ENCODE measurements around the gene ADCY7.
"Not testable (repeated sequence)": the region's sequence is repeated elsewhere in the genome, so short reads cannot be mapped to it uniquely, and the experiment has no call there.

ADCY7 gene

DNA sequence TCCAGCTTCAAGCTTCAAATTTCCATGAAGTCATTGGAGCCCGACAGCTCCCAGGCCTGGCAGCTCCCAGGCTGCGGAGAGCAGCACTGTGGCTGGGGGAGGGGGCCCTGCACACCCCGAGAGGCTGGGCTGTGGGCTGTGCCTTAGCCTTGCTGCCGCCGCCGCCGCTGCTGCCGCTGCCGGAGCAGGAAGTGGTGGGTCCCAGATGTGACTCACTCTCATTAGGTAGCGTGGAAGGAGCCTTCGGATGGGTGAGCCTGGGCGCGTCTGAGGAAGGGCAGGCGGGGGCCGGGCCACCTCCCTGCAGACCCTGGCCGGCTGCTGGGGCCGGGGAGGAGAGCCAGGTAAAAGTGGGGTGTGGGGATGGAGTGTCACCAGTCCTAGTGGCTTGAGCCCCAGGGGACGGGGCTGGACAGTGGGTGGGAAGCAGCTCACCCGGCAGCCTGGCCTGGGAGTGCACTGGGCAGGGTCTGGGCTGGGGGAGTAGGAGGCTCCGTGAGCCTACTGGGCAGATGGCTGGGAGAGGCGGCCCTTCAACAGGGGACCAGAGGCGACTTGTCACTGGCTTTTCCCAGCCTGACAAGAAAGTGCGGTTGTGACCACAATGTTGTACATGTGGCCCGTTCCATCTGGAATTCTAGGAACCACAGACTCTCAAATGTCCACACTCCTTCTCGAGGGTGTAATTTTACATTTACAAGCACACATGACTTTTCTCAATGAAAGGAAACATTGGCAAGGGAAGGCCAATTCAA is at the start of gene ADCY7:
Gene ADCY7, plus strand, starts transcription at position 215 of the 755 bp plus-strand sequence. CDS start 21,629 bp downstream, outside the sequence.
- peak; percentile 91 for DNase-seq

DNA sequence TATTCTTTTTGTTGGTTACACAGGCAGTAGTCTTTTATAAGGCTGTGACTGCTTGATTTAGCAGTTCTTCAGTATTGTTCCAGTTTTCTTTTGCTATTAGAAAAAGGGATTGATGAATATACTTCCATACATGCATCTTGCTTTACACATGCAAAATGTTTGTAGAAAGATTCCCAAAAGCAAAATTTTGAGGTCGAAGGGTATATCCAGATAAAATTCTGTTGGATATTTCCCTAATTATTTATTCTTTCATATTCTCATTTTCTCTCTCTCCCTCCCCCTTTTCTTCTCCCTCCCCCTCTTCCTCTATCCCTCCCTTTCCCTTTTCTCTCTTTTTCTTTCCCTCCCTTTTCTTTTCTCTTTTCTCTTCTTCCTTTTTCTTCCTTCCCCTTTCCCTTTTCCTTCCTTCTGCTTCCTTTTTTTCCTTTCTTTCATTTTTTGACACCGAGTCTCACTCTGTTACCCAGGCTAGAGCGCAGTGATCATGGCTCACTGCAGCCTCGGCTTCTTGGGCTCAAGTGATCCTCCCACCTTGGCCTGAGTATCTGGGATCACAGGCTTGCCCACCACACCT is 46.9 kb upstream of the ADCY7 start:
- no peak for DNase-seq

DNA sequence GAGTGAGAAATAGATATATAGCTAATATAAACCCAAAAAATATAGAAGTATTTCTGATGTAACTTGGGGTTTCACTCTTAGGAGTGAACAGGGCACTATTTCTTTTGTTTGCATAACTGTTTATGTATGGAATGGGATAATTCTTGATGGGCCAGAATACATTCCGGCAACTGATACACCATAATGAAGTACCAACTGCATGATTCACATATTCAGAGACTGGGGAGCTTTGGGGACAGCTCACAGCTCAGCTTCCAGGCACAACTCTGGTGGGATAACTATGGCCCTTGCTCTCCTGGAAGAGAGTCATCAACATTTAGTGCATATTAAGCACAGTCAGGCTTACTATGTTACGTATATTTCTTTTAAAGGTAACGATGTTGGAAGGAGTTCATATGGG is 42.1 kb upstream of the ADCY7 start:
- DNase-seq: no peak

DNA sequence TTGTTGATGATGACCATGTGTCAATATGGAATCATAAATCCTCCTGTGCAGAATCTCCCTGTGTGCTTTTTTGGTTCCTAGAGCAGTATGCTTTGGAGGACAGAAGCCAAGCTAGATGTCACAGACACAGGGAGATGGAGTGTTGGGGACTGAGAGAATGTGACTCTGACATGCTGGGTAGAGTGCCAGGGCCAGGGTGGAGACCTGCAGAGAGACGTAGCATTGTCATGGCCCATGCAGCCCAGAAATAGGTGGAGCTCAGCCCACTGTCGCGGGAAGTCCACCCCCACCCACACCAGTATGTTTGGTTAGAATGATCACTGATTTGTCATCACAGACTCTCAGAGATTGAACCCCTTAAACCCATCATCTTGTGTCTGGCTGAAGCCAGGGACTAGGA is 39.2 kb upstream of the ADCY7 start:
- DNase-seq: no peak

DNA sequence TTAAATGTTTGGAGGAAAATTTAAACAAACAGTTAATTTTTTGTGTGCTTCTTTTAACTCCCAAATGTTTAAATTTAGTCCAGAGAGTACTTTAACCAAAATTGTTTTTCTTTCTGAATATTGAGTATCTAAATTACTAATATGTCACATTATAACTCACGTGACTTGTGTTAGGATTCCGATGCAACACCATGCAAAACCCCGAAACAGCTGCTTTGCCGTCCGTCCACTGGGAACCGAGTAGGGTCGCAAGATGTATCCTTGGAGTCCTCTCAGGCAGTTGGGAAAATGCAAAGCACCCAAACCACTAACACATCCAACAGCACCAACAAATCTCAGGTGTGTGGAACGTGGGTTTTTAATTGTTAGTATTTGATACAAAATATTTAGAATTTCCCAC is 38.7 kb upstream of the ADCY7 start:
- DNase-seq: no peak

DNA sequence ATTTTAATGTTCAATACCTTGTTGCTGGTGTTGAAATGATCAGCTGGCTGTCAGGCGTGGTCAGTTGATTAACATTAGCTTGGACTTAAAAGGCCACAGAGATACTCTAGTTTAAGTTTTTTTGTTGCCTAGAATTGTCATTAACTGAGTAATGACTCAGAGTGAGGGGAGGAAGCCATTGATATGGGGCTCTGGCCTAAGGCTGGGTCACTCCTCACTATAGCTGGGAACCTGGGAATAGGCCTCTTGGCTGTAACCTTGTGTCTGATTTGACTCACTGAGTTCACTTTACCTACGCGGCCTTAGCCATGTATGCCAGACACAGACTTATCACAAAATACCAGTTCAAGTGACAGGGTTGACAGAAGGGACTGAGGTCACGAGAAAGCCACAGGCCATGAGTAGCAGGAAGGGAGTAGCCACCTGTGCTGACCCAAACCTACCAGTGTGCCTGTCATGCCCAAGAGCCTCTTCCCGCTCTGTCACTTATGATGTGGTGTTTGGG is 37.9 kb upstream of the ADCY7 start:
- no peak for DNase-seq

DNA sequence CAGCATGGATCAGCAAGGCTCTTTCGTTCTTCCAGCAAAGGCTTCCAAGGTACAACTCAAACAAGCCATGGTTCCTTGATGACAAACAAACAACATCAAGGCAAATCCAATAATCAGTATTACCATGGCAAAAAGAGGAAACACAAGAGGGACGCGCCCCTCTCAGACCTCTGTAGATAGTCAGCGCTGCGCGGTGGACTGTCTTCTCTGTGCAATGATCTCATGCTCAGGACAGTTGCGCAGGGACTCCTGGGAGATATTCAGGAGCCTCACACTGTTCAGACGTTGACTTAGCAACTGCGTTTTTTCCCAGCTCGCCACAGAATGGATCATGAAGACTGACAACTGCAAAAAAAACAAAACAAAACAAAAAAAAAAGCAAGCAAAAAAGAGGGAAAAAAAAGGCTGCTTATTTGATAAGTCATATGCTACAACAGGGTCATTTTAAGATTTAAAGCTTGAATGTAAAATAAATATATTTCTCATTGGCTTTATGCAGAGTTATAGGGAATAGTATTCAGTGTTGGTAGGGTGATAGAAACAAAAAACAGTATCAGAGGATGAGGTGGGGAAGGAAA is 37.1 kb upstream of the ADCY7 start:
- no peak for DNase-seq

DNA sequence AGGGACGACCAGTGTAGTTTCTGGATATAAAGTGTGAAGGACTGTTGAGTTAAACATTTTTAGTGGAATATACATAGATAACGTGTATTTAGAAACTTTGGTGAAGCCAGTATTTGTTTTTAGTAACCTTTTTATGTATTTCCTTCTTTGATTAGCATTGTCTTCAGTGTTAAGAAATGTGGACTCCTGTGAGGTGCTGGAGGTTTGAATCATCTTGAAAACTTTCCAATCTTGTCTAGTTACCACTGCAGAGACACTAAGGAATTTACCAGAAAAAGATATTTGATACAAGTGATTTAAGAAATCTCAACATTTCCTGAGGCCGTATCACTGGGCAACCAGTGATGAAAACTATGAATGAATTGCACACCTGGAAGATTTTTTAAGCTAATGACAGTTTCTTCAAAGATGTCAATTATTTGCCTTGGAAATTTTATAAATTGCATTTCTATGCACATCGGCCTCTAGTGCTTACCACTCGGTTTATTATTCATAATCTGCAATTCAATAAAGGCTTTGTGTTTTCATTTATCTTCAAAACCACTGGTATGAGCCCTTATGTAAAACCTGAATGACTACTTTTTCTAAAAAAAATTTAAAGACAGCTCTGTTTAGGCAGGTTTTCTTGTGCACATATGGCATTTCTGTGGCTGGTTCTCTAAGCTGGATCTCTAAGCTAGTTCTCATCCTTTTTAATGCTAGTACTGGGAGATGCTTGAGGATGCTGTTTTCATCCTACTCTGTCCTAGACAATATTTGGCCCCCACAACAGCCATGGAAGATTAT is 31.4 kb upstream of the ADCY7 start:
- no peak for DNase-seq

DNA sequence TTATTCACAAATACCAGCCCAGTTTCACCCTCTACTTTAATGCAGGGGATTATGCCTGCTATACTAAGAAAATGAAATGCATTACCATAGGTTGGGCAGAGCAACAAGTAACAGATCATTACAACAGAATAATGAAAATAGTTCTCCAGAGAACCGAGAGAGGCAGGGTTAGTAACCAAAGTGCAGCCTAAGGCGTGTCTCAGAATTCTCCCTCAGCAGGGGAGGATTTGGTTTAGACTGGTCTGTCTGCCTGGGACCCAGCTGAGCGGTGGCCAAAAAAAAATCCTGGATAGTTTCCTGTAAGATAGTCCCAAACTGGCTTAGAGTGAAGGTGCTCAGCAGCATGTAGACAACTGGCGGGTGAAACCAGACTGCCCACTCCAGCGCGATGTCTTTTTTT is 30.8 kb upstream of the ADCY7 start:
- DNase-seq: no peak

DNA sequence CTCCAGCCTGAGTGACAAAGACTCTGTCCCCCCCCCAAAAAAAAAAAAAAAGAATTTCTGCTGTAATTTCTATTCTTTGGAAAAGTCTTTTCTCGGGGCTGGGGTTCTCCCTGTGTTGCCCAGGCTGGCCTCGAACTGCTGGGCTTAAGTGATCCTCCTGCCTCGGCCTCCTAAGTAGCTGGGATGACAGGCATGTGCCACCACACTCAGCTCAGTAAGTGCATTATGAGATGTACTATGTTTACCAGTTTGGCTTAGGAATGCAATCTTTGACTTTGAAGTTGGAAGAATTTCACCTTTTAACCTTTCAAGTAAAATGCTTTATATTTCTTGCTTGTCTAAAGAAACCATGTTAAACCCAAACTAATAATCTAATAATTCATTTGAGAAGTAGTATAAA is 28.0 kb upstream of the ADCY7 start:
- no peak for DNase-seq

DNA sequence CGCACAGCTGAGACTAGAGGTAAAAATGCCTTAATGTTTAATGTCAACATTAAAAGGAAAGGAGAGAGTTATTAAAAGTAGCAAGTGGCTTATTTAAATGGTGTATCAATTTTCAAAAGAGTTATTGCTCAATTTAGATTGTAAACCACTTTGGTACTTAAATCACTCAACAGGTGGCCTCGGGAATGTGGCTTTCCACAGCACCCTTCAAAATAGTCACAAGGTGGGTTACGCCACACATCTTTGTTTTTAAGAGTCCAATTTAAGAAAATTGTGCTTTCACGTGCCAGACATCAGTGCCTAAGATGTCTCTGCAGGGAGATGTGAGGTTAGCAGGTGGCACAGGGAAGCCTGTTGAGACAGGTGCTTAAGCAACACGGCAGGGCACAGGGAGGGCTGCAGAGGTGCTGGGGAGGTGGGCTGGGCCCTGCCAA is 27.5 kb upstream of the ADCY7 start:
- no peak for DNase-seq

DNA sequence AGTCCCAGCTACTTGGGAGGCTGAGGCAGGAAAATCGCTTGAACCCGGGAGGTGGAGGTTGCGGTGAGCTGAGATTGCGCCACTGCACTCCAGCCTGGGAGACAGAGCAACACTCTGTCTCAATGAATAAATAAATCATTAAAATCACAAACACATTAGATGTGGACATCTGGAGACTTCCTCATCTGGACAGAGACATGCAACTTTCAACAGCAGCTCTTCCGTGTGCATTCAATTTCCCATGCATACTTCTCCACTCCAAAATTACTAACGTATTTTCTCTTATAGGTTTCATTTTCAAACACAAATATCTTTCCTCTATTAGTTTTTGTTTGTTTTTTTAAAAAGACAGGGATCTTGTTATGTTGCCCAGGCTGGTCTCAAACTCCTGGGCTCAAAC is 23.3 kb upstream of the ADCY7 start:
- not testable (repeated sequence) for DNase-seq

DNA sequence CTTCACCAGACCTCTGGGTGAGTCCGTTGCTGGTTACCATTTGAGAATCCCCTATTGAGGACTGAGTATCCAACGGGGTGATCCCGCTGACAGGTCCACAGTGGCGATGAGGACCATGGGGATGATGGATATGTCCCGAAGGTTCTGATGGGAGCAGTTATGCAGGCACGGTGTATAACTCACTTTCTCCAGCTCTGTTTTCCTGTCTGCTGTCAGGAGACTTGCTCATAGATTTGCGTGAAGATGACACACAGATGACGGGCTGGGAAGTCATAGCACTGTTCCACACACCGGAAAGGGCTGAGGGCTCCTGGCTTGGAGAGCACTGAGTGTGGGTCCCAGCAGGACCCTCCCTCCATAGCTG is 22.2 kb upstream of the ADCY7 start:
- DNase-seq: no peak

DNA sequence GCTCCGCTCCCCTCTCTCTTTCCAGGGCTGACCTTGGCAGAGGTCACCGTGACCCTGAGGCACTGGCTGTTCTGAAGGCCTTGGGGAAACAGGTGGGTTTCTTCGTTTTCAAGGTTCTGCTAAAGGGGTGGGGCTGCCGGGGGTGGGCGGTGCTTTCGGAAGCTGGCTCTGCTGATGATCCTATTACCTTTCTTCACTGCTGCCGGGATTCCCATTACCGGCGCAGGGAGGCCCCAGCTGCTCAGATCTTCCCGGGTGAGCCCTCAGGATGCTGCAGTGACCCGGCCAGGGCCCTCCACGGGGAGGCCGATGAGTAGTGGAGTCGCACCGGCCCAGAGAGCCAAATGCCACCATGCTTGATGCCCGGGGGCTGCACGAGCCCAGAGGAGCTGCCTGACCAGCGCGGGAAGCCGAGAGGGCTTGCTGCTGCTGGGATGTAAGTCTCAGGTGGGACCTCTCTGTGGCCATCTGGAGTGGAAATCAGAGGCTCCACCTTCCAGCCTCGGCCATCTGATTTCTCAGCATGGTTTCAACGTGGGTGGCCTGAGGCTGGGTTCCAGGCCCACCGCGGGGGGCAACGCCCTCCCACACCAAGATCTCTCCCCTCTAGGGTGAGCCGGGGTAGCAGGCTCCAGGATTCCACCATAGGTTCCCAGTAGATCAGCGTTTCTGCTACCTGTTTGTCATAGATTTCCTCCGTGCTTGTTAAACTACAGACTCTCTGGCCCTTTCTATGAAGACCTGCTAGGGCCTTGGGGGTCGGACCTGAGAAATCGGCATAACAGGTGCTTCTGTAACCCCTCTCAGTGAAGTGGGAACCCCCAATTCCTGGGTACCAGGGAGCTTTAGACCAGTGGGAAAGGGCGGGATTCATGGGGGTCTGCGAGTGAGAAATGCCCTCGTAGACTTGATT is 21.6 kb upstream of the ADCY7 start:
- DNase-seq: no peak

DNA sequence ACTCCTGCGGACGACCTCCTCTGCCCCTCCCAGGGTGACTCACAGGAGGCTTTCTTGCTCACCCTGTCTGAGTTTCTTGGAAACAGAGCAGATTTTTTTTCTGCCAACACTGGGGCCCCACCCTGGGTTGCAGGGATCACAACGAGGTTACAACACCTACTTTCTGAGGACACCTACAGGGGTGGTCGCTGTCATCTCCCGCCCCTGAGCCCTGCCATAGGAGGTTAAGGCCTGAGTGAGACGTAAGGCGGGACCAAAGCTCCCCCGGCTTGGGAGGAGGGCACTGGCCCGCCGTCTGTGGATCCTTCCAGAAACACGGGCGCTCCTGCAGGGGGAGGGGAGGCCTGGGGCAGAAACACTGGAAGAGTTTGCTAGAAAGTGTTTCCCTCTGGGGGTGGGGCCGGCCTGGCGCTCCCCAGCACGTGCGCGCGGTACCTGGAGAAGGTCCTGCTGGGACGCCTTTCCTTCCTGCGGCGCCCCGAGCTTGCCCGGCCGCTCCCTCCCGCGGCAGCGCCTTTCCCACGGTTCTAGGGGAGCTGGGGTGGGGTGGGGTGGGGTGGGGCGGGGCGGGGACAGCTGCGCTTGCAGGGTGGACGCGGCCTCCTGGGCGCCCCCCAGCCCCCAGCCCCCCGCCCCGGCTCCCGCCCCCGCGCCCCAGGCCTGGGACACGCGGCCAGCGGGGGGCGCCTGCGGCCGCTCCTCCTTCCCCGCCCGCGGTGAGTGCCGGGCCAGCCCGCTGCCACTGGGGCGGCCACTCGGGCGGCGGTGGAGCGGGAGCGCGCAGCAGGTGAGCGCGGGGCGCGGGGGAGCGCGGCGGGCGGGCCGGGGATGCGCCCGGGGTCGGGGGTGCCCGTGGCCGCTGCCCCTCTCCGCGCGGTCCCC is 20.7 kb upstream of the ADCY7 start:
- peak; percentile 88 for DNase-seq

DNA sequence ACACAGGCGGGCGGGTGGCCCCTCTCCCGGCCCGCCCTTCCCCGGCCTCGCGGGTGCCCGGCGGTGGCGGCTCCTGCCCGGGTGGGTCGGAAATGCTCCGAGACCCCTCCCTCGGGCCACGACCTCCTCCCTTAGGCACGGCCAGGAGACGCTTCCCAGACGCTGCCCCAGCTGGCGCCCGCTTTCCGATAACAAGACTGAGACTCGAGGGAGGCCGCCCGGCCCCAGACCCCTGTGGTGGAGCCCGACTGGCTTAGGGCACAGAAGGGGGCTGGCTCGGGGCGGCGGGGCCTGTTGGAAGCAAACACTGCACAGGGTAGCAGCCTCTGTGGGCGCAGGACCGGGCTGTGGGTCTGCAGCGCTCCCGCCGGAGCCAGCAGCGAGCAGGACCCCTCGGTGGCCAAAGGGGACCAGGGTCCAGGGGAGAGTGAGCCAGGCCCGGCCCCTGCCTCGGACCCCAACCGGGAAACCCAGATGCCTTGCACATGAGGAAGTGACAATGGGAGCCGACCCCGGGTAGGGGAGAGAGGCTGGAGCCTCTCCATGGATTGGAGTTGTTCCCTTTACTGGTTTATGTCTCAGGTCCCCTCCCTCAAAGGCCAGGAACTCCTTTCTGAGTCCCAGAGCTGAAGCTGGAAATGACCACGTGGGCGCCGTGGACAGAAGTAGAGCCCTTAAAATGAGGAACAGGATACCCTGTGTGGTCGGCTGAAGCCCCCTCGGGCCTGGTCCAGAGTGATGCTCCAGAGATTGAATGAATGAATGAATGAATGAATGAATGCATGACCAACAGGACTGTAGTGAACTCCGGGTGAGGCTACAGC is 19.8 kb upstream of the ADCY7 start:
- no peak for DNase-seq

DNA sequence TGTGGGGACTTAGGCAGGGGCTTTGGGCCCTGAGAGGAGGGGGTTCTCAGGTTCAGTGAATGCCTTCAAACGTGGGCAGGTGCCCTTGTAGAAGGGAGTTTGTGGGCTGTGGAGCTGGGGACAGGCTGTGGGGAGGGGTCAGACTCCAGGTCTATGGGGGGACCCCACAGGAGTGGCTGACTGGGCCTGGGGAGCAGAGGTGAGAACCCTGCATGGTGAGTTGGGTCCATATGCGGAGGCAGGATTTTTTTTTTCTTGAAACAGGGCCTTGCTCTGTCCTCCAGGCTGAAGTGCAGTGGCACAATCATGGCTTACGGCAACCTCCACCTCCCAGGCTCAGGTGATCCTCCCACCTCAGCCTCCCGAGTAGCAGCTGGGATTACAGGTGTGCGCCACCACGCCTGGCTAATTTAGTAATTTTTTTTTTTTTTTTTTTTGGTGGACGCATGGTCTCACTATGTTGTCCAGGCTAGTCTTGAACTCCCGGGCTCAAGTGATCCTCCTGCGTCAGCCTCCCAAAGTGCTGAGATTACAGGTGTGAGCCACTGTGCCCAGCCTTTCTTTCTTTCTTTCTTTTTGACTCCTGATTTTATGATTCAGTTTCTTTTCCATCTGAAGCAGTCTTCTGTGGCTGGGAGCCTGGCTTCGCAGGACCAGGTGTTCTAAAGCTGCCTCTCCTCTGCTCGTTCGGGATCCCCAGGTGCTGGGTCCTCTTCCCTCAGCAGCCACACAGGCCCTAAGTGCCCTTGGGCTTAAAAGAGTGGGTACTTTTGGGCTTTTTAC is 19.0 kb upstream of the ADCY7 start:
- DNase-seq: no peak

DNA sequence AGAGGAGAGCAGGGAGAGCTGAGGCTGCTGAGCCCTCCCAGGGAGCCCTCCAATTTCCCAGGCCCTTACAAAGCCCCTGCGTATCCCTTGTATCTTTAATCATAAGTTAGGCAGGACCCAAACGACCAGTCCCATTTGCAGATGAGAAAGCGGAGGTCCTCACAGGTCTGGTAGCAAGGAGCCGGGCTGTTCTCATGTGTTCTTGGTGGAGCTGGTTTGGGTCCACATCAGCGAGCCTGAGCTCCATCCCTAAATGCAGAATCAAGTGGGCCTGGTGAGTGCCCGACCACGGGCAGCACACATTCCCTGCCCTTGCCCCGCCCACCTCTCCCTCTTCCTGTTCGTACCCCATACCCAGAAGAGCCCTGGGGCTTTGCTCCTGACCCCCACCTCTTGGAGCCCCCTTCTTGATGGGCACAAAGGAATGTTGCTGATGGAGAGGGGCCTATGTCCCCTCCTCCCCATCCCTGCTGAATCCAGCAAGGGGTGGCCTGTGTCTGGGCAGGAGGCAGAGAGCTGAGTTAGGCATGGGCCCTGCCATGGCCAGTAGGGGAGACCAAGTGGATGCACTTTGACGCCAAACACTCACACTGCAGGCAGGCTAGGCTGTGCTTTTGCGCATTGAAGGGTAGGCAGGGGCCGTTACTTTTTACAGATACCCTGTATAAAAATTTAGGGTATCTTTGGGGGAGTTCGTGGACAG is 18.3 kb upstream of the ADCY7 start:
- DNase-seq: no peak

DNA sequence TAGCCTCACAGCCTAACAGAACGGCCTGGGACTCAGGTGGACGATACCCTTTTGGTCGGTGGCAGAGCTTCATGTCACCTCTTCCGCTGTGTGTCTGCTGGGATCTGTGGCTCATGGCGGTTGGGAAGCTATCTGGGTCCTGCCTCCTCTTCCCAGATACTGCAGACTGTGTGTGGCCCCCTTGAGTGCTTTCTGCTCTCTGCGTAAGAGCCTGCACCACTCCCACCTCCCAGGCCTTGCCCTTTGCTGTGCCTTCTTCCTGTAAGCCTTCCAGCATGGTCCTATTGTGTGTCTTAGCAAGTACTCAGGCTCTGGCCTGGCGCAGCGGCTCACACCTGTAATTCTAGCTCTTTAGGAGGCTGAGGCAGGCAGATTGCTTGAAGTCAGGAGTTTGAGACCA is 17.5 kb upstream of the ADCY7 start:
- no peak for DNase-seq

Measured in CD4-positive, alpha-beta T cell treated with Interleukin-4 for 4 hours (primary cell).